ENCODE measurements around the gene GALNS. TPM values are rescaled to one million over a fixed set of nuclear protein-coding genes. Genes with fewer than 3 reads are reported as not detected.

GALNS gene
- total RNA-seq, 1 donor from 2014 or later = 38.9 TPM

DNA sequence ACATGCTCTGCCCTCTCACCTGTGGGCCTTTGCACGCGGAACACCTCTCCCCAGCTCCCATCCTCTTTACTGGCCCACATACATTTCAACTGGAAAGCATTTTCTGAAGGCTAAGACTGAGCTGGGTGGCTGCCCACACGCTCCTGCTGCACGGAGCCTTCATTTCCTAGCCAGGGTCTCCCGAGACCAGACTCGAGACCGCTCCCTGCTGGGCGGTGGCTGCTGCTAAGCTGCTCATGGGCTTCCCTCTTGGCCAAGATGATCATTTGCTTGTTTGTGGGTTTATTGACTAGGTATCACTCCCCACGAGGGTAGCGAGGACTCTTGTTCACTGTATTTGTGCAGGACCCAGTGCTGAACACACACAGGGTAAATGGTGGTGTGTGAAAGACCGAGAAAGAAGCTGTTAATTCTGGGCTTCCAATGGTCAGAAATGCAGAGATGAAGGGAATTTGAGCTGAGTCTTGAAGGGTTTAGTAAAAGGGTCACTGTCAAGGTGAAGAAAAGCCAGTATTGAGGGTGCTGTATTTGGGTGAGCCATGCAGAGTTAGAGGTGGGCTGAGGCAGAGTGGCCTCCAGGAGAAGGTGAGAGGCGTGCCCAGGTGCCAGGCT, 1.1 kb upstream of the GALNS start:
- intact Hi-C loops (cut with micrococcal nuclease) = loop anchor here (1.0 to 5.0 kb wide), 7 partner anchors 47 to 406 kb away; partner anchors contain the start of genes APRT, CDH15 and ZFPM1

DNA sequence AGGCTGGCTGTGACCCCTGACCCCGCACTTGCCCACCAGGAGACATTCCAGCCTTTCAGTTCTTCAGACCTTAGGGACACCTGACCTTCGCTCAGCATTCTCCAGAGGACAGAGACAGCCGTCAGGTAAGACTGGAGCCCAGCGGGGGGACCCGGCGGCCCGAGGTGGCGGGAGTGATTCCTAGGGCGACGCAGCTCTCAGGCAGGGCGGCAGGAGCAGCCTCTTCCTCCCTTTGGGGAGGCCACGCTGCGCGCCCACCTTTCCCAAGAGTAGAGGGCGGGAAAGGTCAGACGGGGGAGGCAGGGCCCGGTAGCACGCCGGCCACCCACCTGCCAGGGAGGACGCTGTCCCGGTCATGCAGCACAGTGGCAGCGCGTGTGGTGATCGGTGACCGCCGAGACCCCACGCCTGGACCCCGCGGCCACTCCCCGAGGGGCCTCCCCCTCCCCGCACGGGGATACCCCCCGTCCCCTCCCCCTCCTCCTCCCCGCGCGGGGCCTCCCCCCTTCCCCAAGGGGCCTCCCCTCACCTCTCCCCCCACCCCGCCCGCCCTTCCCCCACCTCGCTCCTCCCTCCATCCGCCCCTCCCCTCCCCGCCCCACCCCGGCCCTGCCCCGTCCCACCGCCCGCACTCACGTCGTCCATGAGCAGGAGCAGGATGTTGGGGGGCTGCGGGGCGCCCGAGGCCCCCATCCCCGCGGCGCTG, 472 bp downstream of the GALNS start:
- intact Hi-C loops (cut with micrococcal nuclease) = loop anchor here (2.0 to 5.0 kb wide), 4 partner anchors 111 to 404 kb away; partner anchors contain the start of genes CDH15 and ZFPM1

DNA sequence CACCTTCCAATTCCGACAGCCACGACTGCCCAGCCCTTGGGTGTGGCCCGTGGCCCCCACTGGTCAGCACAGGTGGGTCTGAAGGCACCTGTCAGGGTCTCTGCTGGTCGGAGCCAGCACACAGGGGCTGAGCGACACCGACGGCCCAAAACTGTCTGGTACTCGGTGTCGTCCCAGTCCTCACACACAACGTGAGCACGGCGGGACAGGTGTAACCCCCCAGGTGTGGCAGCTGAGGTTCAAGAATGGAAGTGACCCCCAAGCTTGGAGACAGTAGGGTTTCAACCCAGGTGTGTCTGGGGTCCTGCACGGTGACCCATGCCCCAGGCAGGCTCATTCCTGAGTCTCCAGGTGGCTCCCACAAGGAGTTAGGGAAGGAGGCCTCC, 1.0 kb downstream of the GALNS start:
- intact Hi-C loops (cut with micrococcal nuclease) = loop anchor here (2.0 to 5.0 kb wide), 4 partner anchors 111 to 403 kb away; partner anchors contain the start of genes CDH15 and ZFPM1

DNA sequence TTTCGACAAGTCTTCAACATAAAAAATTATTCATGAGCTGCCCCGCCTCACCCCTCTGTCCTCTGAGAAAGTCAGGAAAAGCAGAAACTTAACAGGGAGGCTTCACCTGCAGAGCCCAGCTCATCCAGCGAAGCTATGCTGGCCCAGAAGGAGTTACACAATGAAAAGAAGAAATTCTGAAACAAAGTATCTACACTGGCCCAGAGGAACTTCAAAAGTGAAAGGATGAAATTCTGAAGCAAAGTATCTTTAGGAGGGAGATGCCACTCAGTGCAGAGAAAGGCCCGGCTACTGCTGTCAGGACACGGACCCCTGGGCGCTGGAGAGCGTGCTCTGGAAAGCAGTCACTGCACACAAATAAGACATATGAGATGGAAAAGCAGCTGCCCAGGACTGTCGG, 1.6 kb downstream of the GALNS start:
- intact Hi-C loops (cut with micrococcal nuclease) = loop anchor here (5.0 kb wide), 1 partner anchor 403 kb away; the partner anchor contains the start of gene ZFPM1

DNA sequence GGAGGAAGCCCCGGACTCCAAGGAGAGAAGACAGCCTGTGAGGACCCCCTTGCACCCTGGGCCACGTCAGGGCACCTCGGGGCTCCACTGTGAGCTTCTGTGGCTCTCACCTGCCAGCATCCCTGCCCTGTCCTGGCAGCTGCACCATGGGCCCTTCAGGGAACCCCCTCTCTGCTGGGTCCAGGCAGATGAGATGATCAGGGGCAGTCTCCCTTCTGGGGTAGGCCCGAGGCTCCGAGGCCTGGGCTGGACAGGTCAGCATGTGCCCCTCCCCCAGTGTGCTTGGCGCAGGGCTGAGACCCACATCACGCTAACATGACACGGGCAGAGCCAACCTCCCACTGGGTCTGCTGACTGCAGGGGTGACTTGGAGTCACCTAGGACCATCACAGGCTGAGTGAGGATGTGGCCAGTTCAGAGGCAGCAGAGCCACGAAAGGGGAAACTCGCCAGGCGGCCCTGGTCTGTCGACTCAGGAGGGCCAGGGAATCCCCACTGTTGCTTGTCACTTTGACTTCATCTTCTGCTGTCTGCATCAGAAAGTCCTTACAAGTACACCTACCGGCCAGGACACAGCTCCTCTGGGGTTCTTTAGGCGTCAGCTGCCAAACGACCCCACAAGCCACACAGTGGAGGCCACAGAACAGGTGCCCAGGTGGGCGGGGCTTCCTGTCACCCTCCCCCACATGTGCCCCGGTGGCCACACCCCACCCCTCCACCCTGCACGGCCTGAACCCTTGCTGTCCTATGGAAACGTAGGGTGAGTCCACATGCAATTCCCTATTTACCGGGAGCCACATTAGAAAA, 2.2 kb downstream of the GALNS start:
- intact Hi-C loops (cut with micrococcal nuclease) = loop anchor here (5.0 kb wide), 1 partner anchor 402 kb away; the partner anchor contains the start of gene ZFPM1

DNA sequence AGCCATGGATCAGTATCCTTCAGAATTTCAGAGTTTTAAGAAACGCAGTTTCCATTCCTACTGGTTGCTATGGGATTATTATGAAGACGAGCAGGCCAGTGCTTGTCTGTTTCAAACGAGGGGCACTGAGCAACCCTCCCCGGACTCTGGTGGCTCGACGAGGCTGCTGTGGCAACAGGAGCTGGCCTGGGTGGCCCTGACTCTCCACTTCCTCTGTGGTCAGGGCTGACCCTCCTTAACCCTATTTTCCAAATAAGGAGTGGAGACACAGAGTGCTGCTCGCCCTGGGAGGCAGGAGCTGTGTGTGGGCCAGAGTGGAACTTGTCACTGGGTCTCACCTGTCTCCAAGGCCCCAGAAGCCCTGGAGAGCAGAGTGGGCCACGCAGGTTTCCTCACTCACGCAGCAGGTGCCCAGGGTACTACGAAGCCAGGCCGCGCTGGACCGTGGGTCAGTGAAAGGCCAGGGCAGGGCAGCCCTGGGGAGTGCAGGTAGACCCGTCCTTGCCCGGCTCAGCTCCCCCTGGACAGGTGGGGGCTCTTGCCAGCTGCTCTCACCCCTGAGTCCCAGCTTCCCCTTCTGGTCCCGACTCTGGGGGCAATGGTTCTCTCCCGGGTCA, 3.3 kb downstream of the GALNS start:
- intact Hi-C loops (cut with micrococcal nuclease) = no loop called here

DNA sequence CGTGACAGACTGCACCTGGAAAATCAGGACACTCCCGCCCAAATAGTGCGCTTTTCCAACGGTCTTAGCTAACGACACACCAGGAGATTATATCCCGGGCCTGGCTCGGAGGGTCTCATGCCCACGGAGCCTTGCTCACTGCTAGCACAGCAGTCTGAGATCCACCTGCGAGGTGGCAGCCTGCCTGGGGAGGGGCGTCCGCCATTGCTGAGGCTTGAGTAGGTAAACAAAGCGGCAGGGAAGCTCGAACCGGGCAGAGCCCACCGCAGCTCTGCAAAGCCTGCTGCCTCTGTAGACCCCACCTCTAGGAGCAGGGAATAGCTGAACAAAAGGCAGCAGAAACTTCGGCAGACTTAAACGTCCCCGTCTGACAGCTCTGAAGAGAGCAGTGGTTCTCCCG, 5.1 kb downstream of the GALNS start:
- intact Hi-C loops (cut with micrococcal nuclease) = no loop called here

DNA sequence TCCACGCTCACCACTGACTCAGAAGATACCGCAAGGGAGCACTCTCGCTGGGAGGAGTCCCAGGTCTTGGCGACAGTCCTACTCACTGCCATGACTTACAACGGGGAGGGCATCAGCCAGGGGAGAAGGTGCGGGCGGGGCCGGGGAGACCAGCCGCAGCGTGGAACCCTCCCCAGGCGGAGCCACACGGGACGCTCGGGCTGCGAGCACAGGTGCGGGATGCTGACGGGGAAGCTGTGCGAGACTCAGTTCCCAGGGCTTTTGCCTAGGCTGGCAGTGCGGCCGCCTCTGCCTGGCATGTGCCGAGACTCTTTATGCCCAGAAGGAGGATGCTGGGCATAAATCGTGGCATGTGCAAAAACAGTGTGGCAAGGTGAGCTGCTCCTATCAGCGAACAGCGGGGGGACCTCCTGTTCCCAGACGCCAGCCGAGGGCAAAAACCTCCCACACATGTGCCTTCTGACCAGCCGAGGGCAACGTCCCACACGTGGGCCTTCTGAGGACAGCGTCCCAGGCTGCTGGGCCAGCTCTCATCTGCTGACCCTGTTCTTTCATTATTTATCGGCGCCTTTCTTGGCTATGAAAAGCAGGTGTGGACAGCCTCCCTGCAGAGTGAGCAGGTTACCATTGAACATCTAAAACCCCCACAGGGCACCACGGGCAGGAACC, 6.1 kb downstream of the GALNS start:
- intact Hi-C loops (cut with micrococcal nuclease) = no loop called here

DNA sequence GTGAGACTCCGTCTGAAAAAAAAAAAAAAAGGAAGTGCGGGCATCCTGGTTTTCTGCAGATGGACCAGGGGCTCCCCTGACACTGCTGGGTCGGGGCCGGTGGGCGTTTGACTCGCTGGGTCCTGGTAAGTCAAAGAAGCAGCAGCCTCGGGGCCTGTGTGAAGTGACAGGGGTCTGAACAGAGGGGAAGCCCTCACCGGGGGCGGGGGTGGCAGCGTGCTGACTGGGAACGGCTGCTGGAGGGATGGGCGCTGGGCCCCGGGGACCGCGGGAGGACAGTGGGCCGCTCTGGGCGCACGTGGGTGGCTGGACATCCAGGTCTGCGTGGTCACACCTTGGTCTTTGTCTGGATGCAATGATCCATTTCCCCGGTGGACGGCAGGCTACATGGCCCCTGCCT, 8.2 kb downstream of the GALNS start:
- intact Hi-C loops (cut with micrococcal nuclease) = no loop called here

DNA sequence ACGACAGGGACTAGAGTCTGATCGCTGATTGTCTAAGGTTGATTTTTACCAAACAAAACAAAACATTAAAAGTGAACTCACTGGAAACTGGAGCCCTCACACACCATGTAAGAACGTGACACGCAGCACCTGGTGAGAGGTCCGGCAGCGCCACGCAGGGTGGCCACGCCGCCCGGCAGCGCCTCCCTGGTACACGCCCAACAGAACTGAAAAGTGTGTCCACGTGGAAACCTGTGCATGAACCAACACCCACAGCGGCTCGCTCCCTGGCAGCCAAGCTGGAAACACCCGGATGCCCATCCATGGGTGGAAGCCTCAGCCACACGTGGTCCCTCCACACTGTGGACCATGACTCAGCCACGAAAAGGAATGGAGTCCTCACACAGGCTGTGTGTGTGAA, 9.1 kb downstream of the GALNS start:
- intact Hi-C loops (cut with micrococcal nuclease) = no loop called here

DNA sequence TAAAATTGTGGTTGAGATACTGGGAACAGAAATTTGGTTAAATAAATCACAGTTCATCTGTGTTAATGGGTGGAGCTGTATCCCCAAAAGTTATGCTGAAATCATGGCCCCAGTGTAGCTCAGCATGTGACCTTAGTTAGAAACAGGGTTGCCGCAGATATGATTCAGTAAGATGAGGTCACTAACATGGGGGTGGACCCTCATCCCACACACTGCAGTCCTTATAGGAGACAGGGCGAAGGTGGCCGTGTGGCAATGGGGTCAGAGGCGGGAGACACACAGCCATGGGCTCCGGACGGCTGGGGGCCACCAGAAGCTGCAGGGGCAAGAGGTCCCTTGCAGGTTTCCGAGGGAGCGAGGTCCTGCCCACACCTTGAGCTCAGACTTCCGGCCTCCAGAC, 10.7 kb downstream of the GALNS start:
- intact Hi-C loops (cut with micrococcal nuclease) = no loop called here

DNA sequence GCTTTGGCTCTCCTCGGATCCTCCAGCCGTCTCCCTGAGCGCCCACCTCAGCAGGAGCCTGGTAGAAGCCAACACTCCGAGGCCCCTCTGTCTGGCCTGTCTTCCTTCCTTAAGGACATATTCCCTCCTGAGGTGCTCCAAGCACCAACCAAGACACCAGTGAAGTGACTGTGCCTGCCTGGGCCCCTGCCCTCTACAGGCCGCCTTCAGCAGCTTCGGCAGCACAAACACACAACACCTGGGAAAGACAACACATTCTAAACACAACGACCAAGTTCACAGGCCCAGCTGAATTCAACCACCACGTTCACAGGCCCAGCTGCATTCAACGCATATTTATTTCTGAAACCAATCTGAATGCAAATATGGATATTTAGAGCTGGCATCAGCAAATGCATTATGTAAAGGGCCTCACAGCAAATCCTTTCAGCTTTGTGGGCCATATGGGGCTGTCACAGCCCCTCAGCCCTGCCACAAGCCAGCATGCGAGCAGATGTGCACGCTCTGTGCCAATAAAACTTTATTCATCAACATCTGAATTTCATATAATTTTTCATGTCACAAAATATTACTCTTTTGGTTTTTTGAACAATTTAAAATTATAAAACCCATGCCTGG, 12.2 kb downstream of the GALNS start:
- intact Hi-C loops (cut with micrococcal nuclease) = no loop called here

DNA sequence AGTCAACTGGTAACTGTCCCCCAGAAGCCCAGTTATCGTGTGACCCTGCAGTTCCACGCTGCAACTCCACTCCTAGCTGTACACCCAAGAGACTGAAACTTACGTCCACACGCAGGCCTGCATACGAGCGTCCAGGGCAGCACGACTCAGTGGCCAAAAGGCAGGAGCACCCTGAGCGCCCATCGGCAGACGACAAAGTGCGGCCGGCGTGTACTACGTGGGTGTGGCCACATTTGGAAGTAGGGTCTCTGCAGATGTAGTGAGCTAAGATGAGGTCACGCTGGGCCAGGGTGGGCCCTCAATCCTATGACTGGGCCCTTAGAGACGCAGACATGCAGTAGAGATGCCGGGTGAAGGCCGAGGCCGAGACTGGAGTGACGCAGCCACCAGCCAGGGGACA, 13.5 kb downstream of the GALNS start:
- intact Hi-C loops (cut with micrococcal nuclease) = no loop called here

DNA sequence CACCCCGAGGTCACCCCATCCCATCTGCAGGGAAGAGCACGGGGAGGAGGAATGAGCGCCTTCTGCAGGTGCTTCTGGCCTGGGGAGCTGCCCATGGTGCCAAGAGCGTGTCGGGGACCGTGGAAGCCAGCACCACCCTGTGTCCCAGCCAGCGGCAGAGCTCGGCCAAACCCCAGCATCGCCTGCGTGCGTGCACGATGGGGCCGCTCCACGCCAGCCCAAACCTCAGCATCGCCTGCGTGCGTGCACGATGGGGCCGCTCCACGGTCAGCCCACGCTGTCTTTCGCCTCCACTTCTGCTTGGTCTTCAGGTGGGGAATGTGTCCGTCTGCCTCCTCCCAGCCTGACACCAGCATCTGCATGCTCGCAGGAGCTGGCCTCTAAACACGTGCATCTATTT, 13.9 kb downstream of the GALNS start:
- intact Hi-C loops (cut with micrococcal nuclease) = no loop called here

DNA sequence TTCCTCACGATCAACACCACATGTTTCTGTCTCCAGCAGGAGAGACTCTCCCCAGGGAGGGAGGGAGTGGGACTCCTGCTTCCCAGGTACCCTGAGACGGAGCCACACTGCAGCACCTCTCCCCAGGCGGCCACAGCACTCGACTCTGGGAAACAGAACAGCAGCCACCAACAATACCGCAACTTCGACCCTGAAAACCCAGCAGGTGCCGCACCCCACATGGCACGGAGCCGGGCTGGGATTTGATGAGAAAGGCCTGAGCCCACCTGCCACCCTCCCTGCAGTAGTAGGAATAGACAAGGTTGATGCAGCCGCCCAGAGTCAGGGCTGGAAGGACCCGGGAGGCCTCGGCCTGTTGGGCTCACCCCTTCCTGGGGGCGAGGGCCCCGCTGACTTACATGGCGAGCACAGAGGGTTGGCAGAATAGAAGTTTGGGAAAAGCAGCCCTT, 14.4 kb downstream of the GALNS start:
- intact Hi-C loops (cut with micrococcal nuclease) = no loop called here

DNA sequence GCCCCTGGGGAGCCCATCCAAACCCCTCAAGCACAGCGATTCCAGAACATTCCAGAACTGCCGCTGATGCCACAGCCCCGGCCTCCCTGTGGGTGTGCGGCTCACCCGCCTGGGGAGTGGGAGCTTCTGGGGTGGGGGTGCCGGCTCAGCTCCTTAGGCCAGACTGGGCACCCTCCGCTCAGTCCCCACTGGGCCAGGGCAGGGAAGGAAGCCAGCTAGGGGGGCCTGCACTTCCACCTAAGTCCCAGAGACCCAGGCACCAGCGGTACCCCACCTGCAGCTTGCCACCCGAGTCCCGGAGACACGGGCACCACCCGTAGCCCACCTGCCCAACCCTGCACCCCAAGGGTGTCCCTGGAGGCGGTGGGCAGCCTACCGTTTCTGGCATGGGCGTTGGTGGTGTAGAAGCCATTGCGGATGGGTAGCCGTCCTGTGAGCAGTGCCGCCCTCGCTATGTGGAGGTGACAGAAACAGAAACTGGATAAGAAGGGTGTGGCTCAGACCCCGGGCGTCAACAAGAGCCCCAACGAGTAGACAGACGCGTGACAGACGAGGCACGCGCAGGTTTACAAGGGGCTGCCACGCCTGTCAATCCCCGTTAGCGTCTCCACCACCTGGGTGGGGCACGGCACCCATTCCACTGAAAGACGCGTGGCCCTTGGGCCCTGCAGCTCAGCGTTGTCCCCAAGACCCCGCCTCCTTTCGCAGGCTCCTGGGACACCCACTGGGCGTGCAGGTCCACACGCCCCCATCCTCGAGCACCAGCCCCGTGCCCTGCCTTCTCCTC, 15.0 kb downstream of the GALNS start:
- intact Hi-C loops (cut with micrococcal nuclease) = no loop called here

DNA sequence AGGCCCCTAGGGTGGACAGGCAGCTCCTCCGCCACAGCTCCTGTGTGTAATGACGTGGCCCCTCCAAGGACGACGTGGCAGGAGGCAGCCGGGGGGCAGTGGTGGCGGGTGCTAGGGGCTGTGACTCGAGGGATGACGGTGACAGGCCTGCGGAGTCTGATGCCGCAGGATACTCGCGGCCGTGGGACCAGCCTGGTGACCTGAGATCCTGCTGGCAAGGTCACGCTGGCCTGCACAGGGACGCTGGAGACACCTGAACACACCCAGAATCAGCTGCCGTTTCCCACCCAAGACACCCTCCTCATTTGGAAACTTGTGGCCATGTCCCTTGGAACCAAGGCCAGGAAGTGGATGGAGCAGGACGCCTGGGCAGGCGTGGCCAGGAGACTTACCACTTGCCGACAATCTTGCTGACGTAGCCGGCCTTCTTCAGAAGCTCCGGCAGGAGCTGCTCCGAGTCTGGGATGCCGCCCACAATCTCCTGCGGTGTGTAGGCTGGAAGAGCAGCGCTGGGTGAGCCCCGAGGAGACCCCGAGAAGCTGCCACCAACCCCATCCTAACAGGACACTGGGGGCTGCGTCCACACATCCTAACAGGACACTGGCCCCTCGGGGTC, 16.0 kb downstream of the GALNS start:
- intact Hi-C loops (cut with micrococcal nuclease) = no loop called here

DNA sequence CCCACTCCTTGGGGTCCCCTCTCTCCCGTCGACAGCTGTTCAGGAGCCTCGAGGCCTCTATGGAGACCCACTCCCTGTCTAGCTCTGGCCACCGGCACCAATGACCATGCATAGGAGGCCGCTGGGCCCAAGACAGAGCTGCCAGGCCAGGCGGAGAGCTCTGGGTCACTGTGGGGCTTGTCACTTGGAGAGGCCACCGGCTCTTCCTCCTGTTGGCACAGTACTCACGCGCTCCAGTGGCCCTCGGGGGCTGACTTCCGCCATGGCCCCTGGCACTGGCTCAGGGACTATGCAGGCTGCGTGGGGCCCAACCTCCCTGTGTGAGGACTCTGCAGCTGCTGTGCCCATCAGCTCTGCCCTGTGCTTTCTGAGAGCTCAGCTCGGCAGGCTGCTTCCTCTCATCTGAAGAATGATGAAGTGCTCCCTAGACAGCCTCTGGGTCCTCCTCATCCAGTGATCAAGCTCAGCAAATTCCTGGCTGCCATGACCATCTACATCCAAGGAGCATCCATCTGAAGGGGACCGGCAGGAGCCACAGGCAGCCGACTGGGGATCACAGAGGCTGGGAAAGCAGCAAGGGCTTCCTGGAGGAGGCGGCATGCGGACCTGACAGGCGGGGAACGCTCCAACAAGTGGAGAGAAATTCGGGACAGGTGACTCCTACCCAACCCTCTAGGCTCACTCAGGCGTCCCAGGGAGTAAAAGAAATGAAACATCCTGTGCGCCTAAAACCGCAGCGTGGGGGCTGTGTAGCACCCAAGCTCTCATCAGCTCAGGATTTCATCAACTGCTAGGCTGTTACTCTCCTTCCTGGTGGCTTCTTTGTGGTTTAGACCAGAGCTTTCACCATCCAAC, 16.8 kb downstream of the GALNS start:
- intact Hi-C loops (cut with micrococcal nuclease) = no loop called here

All from T-helper 2 cell treated with Interferon-gamma antibody and Interleukin-4, amounts not matched to agents 100 ng/mL and 5 ng/mL, for 36 hours (primary cell).